ENCODE data around the gene HTRA1. TPM values are rescaled to one million over a fixed set of nuclear protein-coding genes. Genes with fewer than 3 reads are reported as not detected.

HTRA1 gene
- total and polyA plus RNA-seq, 10 of the 15 experiments (the other 5 are each of a cell fraction or from before 2014, with no cell fraction given), result 0.13 TPM; not detected in 9

GRCh38 chr10:122481296-122482056, 20.1 kb downstream of the HTRA1 start:
- Histone ChIP-seq H3K4me1 (ENCODE audit: control insufficient read depth, insufficient read depth, low read length) (no peaks in the 10 kb centered on the region), H3K4me3 (no peak overlapping the region), H3K4me2 (ENCODE audit: control insufficient read depth, insufficient read depth) (no peak overlapping the region), H3K79me2 (ENCODE audit: control insufficient read depth, insufficient read depth, low read length) (no peaks in the 10 kb centered on the region), H3K9ac (ENCODE audit: control insufficient read depth, insufficient read depth, low read length) (no peak overlapping the region), H3K27me3 (replicated peaks in 1 of 2; ENCODE audit: control insufficient read depth in 2 of 2, insufficient read depth in 2 of 2, low read length in 1 of 2) (no peaks in the 10 kb centered on the region; a peak in 2 of 4 replicates), H2AFZ (ENCODE audit: control insufficient read depth, low read depth, low read length) (no peak overlapping the region), H3K27ac (ENCODE audit: control insufficient read depth, insufficient read depth) (no peak overlapping the region), H3K9me3 (replicated peaks; ENCODE audit: control insufficient read depth, insufficient read depth, low read length) (no peaks in the 10 kb centered on the region), H3K36me3 (ENCODE audit: control insufficient read depth in 2 of 2, insufficient read depth in 2 of 2, low read length in 1 of 2) (no peaks in the 10 kb centered on the region), H4K20me1 (ENCODE audit: control insufficient read depth, insufficient read depth) (no peaks in the 10 kb centered on the region)
- in situ Hi-C loops (cut with MboI), result no loop called here
- ChIA-PET RAD21 (ENCODE audit: unreplicated experiment) (no interaction called here), SMC1A (ENCODE audit: uncharacterized antibody, unreplicated experiment) (no interaction called here), POLR2A (no interaction called here), CTCF (no interaction called here)
- intact Hi-C loops (cut with micrococcal nuclease; ENCODE audit: unreplicated experiment), result no loop called here
- no peak for DNase-seq (ENCODE audit: low read depth, low spot score)
- no TSS peak for BruUV-seq (replicated peaks)
- WGBS (ENCODE audit: insufficient coverage, insufficient replicate concordance, low lambda C conversion rate, missing lambda C conversion rate), result 10% methylated on average over 6 of the region's 6 CpGs
- FAIRE-seq, result no peak
- ATAC-seq, result no peak
- TF ChIP-seq SKIL (IDR thresholded peaks at IDR 0.05; ENCODE audit: low read depth, poor library complexity, severe bottlenecking) (no peak), CREB1 (IDR thresholded peaks at IDR 0.05; ENCODE audit: low read depth) (no peak), PBX3 (IDR thresholded peaks at IDR 0.05; ENCODE audit: insufficient replicate concordance, low read depth, low read length) (no peak), IKZF2 (IDR thresholded peaks at IDR 0.05) (no peak), JUND (IDR thresholded peaks at IDR 0.05; ENCODE audit: low read depth, low read length) (no peak), ZSCAN29 (IDR thresholded peaks at IDR 0.05) (no peak), RELA (IDR thresholded peaks at IDR 0.05; ENCODE audit: borderline replicate concordance, partially characterized antibody) (no peak), GABPA (IDR thresholded peaks at IDR 0.05; ENCODE audit: low read depth) (no peak), SUPT20H (IDR thresholded peaks at IDR 0.05; ENCODE audit: borderline replicate concordance, control insufficient read depth, low read depth, low read length) (no peak), SP1 (IDR thresholded peaks at IDR 0.05; ENCODE audit: low read depth, low read length) (no peak), ATF3 (IDR thresholded peaks at IDR 0.05; ENCODE audit: borderline replicate concordance, extremely low read depth, low read depth, low read length) (no peak), FOXM1 (IDR thresholded peaks at IDR 0.05; ENCODE audit: low read depth, low read length) (no peak), NFYB (IDR thresholded peaks at IDR 0.05; ENCODE audit: insufficient read depth, low read depth, low read length) (no peak), BHLHE40 (IDR thresholded peaks at IDR 0.05; ENCODE audit: borderline replicate concordance in 1 of 2, low read depth in 2 of 2, low read length in 1 of 2) (no peak), ZZZ3 (IDR thresholded peaks at IDR 0.05; ENCODE audit: control insufficient read depth, insufficient read length, low read depth) (no peak), SPI1 (IDR thresholded peaks at IDR 0.05; ENCODE audit: borderline replicate concordance, insufficient read depth, low read depth, low read length) (no peak), ATF2 (IDR thresholded peaks at IDR 0.05; ENCODE audit: low read length) (no peak)

All from GM12878 (cell line).